T-cell (primary cell): Measurements from ENCODE around the gene UBL4B. TPM values are rescaled to one million over a fixed set of nuclear protein-coding genes. Genes with fewer than 3 reads are reported as not detected.

Experiments
- ATAC-seq, 4 experiments: fragments of 200-7000 bp in 3 of 4; fragments of 150-1000 bp in 1 of 4; cut with Tn5 transposase; replicated peaks in 1 of 4; 1 replicate in 3 of 4; 2 replicates in 1 of 4; pipeline ENCODE4 v1.10.0; 2021; ENCODE audit warnings: moderate library complexity in 3 of 4, mild to moderate bottlenecking in 2 of 4, moderate number of reproducible peaks in 1 of 4
- CTCF ChIA-PET, 2 donors: fragments of 300-600 bp; sonication (Branson Sonifier 250); formaldehyde crosslinking; loops; one replicate each; lab custom pipeline; 2022; ENCODE audit warnings: antibody characterized with exemption in 2 of 2; lab: Charles Lee
- POLR2A ChIA-PET, 2 donors: fragments of 300-600 bp; sonication (Branson Sonifier 250); formaldehyde crosslinking; loops; one replicate each; lab custom pipeline; 2022; ENCODE audit warnings: antibody characterized with exemption in 2 of 2; lab: Charles Lee
- DNase-seq, 35 experiments: peaks; one replicate each; pipeline versions ENCODE4 v3.0.0 to v3.0.0-alpha.2; 2013 to 2023
- H3K27ac ChIP-seq: one replicate; pipeline ENCODE4 v1.5.1; 2013; ENCODE audit warnings: low read length
- H3K27me3 ChIP-seq, 2 experiments: replicated peaks in 1 of 2; 1 replicate in 1 of 2; 2 replicates in 1 of 2; pipeline versions ENCODE4 v1.6.1 to v1.7.0; 2013; ENCODE audit warnings: low read length in 1 of 2, mixed read lengths in 1 of 2; ENCODE audit not compliant: control insufficient read depth in 2 of 2, insufficient read depth in 2 of 2; ENCODE audit errors: extremely low read depth in 1 of 2
- H3K36me3 ChIP-seq, 2 donors: 1 replicate in 1 of 2; 2 replicates in 1 of 2; pipeline versions ENCODE4 v1.6.1 to v1.7.0; 2013; ENCODE audit warnings: low read length in 1 of 2; ENCODE audit not compliant: control insufficient read depth in 2 of 2, insufficient read depth in 1 of 2; ENCODE audit errors: extremely low read depth in 1 of 2
- H3K4me1 ChIP-seq, 2 experiments: 1 replicate in 1 of 2; 2 replicates in 1 of 2; pipeline versions ENCODE4 v1.6.1 to v1.7.0; 2013; ENCODE audit warnings: low read length in 2 of 2, mixed read lengths in 1 of 2; ENCODE audit not compliant: insufficient read depth in 2 of 2, control insufficient read depth in 1 of 2; ENCODE audit errors: extremely low read depth in 1 of 2
- H3K4me3 ChIP-seq, 2 donors: 1 replicate in 1 of 2; 2 replicates in 1 of 2; pipeline versions ENCODE4 v1.5.1 to v1.7.0; 2013; ENCODE audit warnings: mild to moderate bottlenecking in 2 of 2, low read length in 1 of 2, moderate library complexity in 1 of 2; ENCODE audit not compliant: control insufficient read depth in 1 of 2; ENCODE audit errors: extremely low read depth in 1 of 2
- H3K9me3 ChIP-seq: 2 replicates; pipeline ENCODE4 v1.7.0; 2013
- H3K27ac Mint-ChIP-seq, 2 donors: one replicate each; pipeline ENCODE4 v1.8.0; 2020 to 2021; ENCODE audit warnings: mild to moderate bottlenecking in 2 of 2, mixed read lengths in 2 of 2
- H3K27me3 Mint-ChIP-seq, 2 donors: one replicate each; pipeline ENCODE4 v1.8.0; 2021 to 2022; ENCODE audit warnings: mixed read lengths in 2 of 2
- H3K36me3 Mint-ChIP-seq: one replicate; pipeline ENCODE4 v1.8.0; 2021; ENCODE audit warnings: mixed read lengths
- H3K4me1 Mint-ChIP-seq, 3 donors: one replicate each; pipeline ENCODE4 v1.8.0; 2020 to 2022; ENCODE audit warnings: mixed read lengths in 3 of 3, mild to moderate bottlenecking in 1 of 3
- H3K4me3 Mint-ChIP-seq, 3 donors: one replicate each; pipeline ENCODE4 v1.8.0; 2020 to 2022; ENCODE audit warnings: mild to moderate bottlenecking in 3 of 3, mixed read lengths in 3 of 3, moderate library complexity in 3 of 3
- H3K9me3 Mint-ChIP-seq, 3 donors: one replicate each; pipeline ENCODE4 v1.8.0; 2020 to 2022; ENCODE audit warnings: mixed read lengths in 3 of 3
- WGBS: methylation state at CpG from one replicate; pipeline ENCODE4 v1.1.5; 2013; ENCODE audit warnings: missing lambda C conversion rate; ENCODE audit not compliant: insufficient coverage; 5-methylcytosine and 5-hydroxymethylcytosine counted together
- total RNA-seq, 35 experiments: library from RNA in 6 of 35; stranded (reverse) in 6 of 35; fragments of 120-200 nt in 1 of 35; gene quantifications; one replicate each; pipeline versions ENCODE4 v1.2.1 to v1.2.4 and lab custom pipeline; 2013 to 2026

The UBL4B gene
- total RNA-seq, 5 donors from 2014 or later (not counting 1 experiment from before 2014, with no cell fraction given), result not detected

- H3K27ac ChIP-seq, result no peak overlapping the region
- peaks cover 2 to 9% of the 10 kb centered on the region in 2 experiments for H3K4me1 ChIP-seq
- DNase-seq (no peak), ATAC-seq (no peak)
- Mint-ChIP-seq H3K4me1 (peaks cover 3 to 6% (median 5%) of the 10 kb centered on the region in 3 donors), H3K27ac (no peak overlapping the region), H3K27me3 (peaks cover 50 to 51% of the 10 kb centered on the region in 2 donors), H3K9me3 (no peaks in the 10 kb centered on the region), H3K4me3 (no peak overlapping the region), H3K36me3 (no peaks in the 10 kb centered on the region)
- POLR2A ChIA-PET, result interaction anchor here in 1 of 2 donors (1.0 kb wide), 1 partner anchor 13 kb away, joined by 3 read pairs; no protein-coding TSS in a partner anchor
- no peak overlapping the region for H3K4me3 ChIP-seq
- H3K9me3 ChIP-seq, result no peaks in the 10 kb centered on the region
- WGBS, result 64% methylated on average over 4 of the region's 10 CpGs
- CTCF ChIA-PET, result interaction anchor here in 1 of 2 donors (1.0 to 1.9 kb wide), 3 partner anchors 8 to 407 kb away, joined by 3 to 6 read pairs (median 5); no protein-coding TSS in a partner anchor
- H3K36me3 ChIP-seq, result no peaks in the 10 kb centered on the region
- H3K27me3 ChIP-seq, result peaks cover 10 to 52% of the 10 kb centered on the region in 2 experiments
These were observed 23.4 kb upstream of the UBL4B start for GRCh38 chr1:110088739-110089316.

GRCh38 chr1:110089561-110090275 is 22.5 kb upstream of the UBL4B start:
- ATAC-seq (no peak), DNase-seq (no peak)
- peaks cover 0 to under 1% of the 10 kb centered on the region in 2 experiments for H3K4me1 ChIP-seq
- H3K27me3 Mint-ChIP-seq, result peaks cover 45 to 52% of the 10 kb centered on the region in 2 donors
- no peak overlapping the region for H3K4me3 Mint-ChIP-seq
- peaks cover 10 to 48% of the 10 kb centered on the region in 2 experiments for H3K27me3 ChIP-seq
- H3K4me3 ChIP-seq, result no peak overlapping the region
- H3K36me3 ChIP-seq, result no peaks in the 10 kb centered on the region
- H3K36me3 Mint-ChIP-seq, result no peaks in the 10 kb centered on the region
- H3K9me3 ChIP-seq, result no peaks in the 10 kb centered on the region
- H3K4me1 Mint-ChIP-seq, result peaks cover 0 to 4% (median 4%) of the 10 kb centered on the region in 3 donors
- ChIA-PET POLR2A (no interaction called here), CTCF (interaction anchor here in 1 of 2 donors (1.9 kb wide), 1 partner anchor 12 kb away, joined by 6 read pairs; no protein-coding TSS in a partner anchor)
- no peaks in the 10 kb centered on the region for H3K9me3 Mint-ChIP-seq
- WGBS, result 44% methylated on average over 5 of the region's 7 CpGs
- no peak overlapping the region for H3K27ac Mint-ChIP-seq
- H3K27ac ChIP-seq, result no peak overlapping the region

GRCh38 chr1:110091381-110091780 is 20.9 kb upstream of the UBL4B start:
- ATAC-seq (no peak), DNase-seq (no peak)
- H3K4me3 Mint-ChIP-seq, result no peak overlapping the region
- ChIA-PET CTCF (interaction anchor here (0.6 to 1.2 kb wide), 3 partner anchors 10 to 64 kb away, joined by 3 read pairs; no protein-coding TSS in a partner anchor), POLR2A (no interaction called here)
- no peaks in the 10 kb centered on the region for H3K36me3 Mint-ChIP-seq
- no peak overlapping the region for H3K27ac Mint-ChIP-seq
- WGBS, result 67% methylated on average over 1 of the region's 2 CpGs
- peaks cover 34 to 43% of the 10 kb centered on the region in 2 donors for H3K27me3 Mint-ChIP-seq
- no peaks in the 10 kb centered on the region for H3K36me3 ChIP-seq
- no peak overlapping the region for H3K27ac ChIP-seq
- peaks cover 0 to 2% (median 2%) of the 10 kb centered on the region in 3 donors for H3K4me1 Mint-ChIP-seq
- no peaks in the 10 kb centered on the region for H3K9me3 ChIP-seq
- no peak overlapping the region for H3K4me3 ChIP-seq
- no peaks in the 10 kb centered on the region for H3K9me3 Mint-ChIP-seq
- no peaks in the 10 kb centered on the region for H3K4me1 ChIP-seq
- peaks cover 5 to 48% of the 10 kb centered on the region in 2 experiments for H3K27me3 ChIP-seq

- H3K9me3 Mint-ChIP-seq, result no peaks in the 10 kb centered on the region
- ChIA-PET POLR2A (no interaction called here), CTCF (interaction anchor here in 1 of 2 donors (0.6 to 1.2 kb wide), 2 partner anchors 11 to 64 kb away, joined by 3 read pairs; no protein-coding TSS in a partner anchor)
- no peaks in the 10 kb centered on the region for H3K36me3 ChIP-seq
- H3K4me3 ChIP-seq, result no peak overlapping the region
- no peak overlapping the region for H3K27ac ChIP-seq
- no peak for DNase-seq
- H3K36me3 Mint-ChIP-seq, result no peaks in the 10 kb centered on the region
- ATAC-seq, result no peak
- peaks cover 33 to 43% of the 10 kb centered on the region in 2 donors for H3K27me3 Mint-ChIP-seq
- no peaks in the 10 kb centered on the region for H3K4me1 ChIP-seq
- no peak overlapping the region for H3K27ac Mint-ChIP-seq
- H3K9me3 ChIP-seq, result no peaks in the 10 kb centered on the region
- H3K4me3 Mint-ChIP-seq, result no peak overlapping the region
- H3K27me3 ChIP-seq, result peaks cover under 1 to 48% of the 10 kb centered on the region in 2 experiments
- H3K4me1 Mint-ChIP-seq, result peaks cover 0 to 2% (median 2%) of the 10 kb centered on the region in 3 donors
- WGBS, result 67% methylated on average over 1 of the region's 3 CpGs
These were observed 20.5 kb upstream of the UBL4B start for GRCh38 chr1:110091791-110092190.

- Histone ChIP-seq H3K4me1 (no peaks in the 10 kb centered on the region), H3K4me3 (no peak overlapping the region), H3K36me3 (no peaks in the 10 kb centered on the region), H3K9me3 (no peaks in the 10 kb centered on the region), H3K27me3 (peaks cover 0 to 50% of the 10 kb centered on the region in 2 experiments), H3K27ac (no peak overlapping the region)
- 83% methylated on average over 1 of the region's 2 CpGs for WGBS
- Mint-ChIP-seq H3K36me3 (no peaks in the 10 kb centered on the region), H3K9me3 (no peaks in the 10 kb centered on the region), H3K27me3 (peaks cover 29 to 36% of the 10 kb centered on the region in 2 donors), H3K4me1 (peaks cover 0 to under 1% (median under 1%) of the 10 kb centered on the region in 3 donors), H3K4me3 (no peak overlapping the region), H3K27ac (no peak overlapping the region)
- ChIA-PET CTCF (no interaction called here), POLR2A (no interaction called here)
- DNase-seq (no peak), ATAC-seq (no peak)
These were observed 19.3 kb upstream of the UBL4B start for GRCh38 chr1:110092991-110093390.

- Mint-ChIP-seq H3K4me3 (no peak overlapping the region), H3K27ac (no peak overlapping the region), H3K9me3 (no peaks in the 10 kb centered on the region), H3K4me1 (no peaks in the 10 kb centered on the region), H3K27me3 (peaks cover 21 to 27% of the 10 kb centered on the region in 2 donors), H3K36me3 (no peaks in the 10 kb centered on the region)
- POLR2A ChIA-PET, result no interaction called here
- no CpG with 5 or more reads among the region's 7 CpGs for WGBS
- no peaks in the 10 kb centered on the region for H3K4me1 ChIP-seq
- no peak overlapping the region for H3K27ac ChIP-seq
- H3K36me3 ChIP-seq, result no peaks in the 10 kb centered on the region
- H3K9me3 ChIP-seq, result no peaks in the 10 kb centered on the region
- ATAC-seq, result no peak
- H3K27me3 ChIP-seq, result peaks cover 0 to 44% of the 10 kb centered on the region in 2 experiments
- no peak for DNase-seq
- CTCF ChIA-PET, result no interaction called here
- no peak overlapping the region for H3K4me3 ChIP-seq
These were observed 17.1 kb upstream of the UBL4B start for GRCh38 chr1:110094931-110095654.
